HG02798 (cell line): Measurements from ENCODE around the gene CD180.
"Not testable (repeated sequence)": the region's sequence is repeated elsewhere in the genome, so short reads cannot be mapped to it uniquely, and the experiment has no call there.

ENCODE experiments used
- ATAC-seq: cut with Tn5 transposase; IDR thresholded peaks from one replicate; pipeline ENCODE4 v1.9.1; 2021; ENCODE audit warnings: mild to moderate bottlenecking; ENCODE audit not compliant: unreplicated experiment, poor library complexity

The CD180 gene

DNA sequence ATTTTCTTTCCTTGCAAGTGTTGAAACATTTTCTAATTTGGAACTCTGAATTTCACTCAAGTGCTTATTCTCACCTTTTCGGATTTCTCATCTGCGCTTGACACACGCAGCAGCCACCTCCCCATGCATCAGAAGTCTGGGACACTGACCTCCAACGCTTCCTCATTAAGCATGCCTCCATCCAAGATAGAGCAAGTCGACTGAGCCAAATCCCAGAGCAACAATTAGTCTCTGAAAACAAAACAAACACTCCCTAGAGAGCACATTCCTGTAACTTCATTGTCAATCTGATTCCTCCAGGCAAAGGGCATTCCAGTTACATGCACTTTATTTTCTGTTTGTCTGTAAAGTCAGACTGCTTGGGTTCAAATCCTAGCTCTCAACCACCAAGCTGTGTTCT, 5.7 kb downstream of the CD180 start:
- no peak for ATAC-seq

DNA sequence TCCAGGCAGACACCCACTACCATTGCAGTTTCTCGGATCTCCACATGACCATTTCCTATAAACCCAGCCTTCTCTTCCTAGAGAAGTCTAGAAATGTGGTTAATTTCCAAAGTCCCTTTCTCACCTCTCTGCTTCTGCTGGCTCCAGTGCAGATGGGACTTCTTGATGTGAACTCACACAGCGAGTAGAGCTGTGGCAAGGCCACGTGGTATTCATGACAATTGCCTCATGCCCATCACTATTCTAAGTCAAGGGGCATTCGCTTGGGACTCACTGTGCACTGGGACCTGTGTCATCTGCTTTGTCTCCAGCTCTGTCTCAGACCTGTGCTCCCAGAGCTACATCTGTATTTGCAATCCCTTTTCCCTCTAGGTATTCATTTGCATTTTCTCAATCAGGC, 6.2 kb downstream of the CD180 start:
- no peak for ATAC-seq

DNA sequence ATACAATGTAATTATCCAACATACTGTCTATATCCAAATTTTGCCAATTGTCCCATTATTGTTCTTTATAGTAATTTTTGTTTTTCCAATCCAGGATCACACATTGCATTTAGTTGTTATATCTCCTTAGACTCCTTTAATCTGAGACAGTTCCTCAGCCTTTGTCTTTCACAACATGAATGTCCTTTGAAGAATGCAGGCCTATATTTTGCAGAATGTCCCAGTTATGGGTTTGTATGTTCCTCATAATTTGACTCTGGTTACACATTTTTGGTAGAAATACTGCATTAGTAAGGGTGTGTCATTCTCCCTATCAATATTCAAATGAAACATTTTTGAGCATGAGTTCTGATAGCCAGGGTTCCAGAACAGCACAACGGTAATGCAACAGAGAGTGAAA, 6.7 kb downstream of the CD180 start:
- no peak for ATAC-seq

DNA sequence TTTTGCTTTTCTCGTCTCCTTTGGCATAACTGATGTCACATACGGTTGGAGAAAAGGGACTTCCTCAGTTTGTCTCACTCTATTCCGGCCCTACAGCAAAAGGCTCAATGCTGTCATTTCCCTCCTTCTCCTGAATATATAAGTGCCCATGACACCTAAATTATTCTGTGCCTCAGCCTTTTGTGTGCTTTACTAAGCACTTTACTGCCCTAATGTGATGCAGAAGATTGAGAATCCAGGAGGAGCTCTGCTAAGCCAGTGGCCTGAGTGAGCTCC, 7.6 kb downstream of the CD180 start:
- no peak for ATAC-seq

DNA sequence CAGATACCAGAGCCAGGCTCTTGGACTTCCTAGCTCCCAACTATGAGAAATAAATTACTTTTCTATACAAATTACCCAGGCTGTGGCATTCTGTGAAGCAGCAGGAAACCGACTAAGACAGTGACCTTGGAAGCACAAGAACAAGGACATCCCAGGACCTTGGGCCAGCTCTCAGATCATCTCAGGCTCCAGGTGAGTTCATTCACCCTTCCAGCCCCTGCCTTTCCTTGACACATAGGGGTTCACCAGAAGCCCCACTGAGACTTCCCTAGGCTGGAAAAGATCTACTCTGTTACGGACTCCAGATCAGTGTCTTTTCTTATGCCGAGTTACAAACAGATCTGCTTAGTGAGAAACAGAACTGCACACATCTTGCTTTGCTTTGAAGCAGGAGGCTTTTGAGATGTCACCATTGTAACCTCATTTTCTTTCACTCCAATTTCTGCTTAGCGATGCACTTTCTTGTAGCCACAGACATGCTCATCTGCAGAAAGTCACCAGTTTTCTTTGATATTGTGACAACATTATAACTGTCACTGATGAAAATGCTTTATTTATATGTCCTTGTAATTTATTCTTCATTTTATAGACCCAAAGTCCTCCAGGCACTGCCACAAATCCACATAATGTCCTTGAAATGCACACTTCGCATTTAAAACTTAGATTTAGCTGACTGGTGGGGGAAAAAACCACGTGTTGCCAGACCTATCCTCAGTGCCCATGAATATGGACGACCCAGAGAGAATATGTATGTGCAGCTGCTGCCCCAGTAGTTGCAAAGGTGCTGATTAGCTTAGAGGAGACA, 8.1 kb downstream of the CD180 start:
- ATAC-seq, result no peak

DNA sequence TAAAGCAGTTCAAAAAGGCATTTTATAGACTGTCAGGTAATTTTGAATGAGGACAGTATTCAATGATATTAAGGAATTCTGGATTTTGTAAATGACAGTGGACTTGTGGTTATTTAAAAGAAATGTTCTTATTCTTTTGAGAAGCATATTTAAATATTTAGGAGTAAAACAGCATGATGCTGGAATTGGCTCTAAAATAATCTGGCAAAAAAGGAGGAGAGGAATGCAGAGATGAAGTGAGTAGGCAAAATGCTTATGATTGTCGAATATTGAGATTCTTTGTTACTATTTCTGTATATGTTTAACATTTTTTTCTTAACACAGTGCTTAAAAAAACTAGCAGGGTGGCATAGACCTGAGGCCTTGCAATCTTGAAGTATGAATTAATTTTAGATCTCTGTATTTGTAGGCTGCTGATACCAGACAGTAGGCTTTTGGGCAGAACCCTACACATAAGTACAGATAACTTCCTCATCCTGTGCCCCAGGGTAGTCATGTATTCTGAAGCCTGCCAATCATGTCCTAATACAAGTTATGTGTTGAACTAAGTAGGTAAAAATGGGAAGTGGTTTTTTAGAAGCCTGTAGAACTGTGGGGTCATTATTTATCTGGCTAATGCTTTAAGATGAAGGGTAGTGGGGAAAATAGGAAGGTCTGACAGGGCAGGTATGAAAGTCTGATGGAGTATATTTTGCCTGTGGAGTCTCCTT, 9.4 kb downstream of the CD180 start:
- no peak for ATAC-seq

- ATAC-seq, result no peak
Observed at GRCh38 chr5:67183859-67184258, 12.7 kb downstream of the CD180 start.

- ATAC-seq, result no peak
Observed at GRCh38 chr5:67182301-67182790, 14.3 kb downstream of the CD180 start.

DNA sequence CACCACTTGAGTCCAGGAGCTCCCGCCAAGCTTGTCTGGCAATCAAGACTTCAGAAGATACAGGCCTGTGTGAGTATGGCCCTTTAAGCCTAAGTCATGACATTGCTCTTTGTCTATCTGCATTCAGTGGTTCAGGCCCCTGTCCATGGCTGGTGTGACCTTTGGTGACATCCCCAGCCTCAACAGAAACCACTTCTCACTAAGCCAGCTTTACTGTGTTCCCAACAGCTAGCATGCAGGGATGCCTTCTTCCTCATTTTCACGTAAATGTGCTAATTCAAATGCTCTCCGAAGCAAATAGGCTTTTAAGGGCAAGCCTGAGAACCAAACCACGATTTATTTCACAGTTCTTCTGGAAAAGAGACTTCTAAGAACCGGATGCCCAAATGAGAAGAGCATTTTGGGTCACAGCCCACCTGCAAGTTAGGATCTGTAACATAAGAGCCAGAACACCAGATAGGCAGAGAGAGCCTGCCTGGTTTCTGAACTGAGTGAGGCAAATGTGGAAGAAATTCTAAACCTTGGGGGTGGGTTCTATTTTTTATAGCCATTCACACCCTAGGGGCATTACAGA, 14.9 kb downstream of the CD180 start:
- no peak for ATAC-seq

DNA sequence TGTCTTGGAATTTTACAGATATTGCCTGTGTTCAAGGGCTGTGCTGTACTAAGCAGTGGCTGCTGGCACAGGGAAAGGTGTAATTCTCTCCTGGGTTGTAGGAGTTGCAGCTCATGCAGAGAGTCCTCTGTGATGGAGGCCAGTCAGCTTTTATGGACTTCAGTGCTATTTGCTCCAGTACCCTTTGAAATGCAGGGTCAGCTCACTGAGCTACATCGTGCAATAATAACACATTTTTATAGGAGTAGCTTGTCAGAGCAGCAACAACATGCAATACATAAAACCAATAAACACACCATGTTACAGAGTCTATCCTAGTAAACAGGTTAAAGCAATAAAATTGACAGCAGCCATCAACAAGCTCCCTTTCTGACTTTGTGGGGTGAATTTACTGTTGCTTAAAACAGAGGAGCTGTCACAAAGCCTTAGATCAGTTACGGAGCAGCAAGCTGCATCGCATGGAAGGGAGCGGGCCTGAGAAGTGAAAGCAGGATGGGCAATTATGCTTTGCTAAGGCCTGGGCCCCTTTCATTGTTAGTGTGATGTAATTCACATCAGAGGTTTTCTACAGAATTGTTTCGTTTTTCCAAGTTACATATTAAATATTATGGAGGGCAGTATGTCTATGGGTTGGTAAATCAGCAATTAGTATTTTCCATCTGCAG, 16.8 kb downstream of the CD180 start:
- no peak for ATAC-seq

- ATAC-seq, result no peak
Observed at GRCh38 chr5:67178966-67179365, 17.6 kb downstream of the CD180 start.

DNA sequence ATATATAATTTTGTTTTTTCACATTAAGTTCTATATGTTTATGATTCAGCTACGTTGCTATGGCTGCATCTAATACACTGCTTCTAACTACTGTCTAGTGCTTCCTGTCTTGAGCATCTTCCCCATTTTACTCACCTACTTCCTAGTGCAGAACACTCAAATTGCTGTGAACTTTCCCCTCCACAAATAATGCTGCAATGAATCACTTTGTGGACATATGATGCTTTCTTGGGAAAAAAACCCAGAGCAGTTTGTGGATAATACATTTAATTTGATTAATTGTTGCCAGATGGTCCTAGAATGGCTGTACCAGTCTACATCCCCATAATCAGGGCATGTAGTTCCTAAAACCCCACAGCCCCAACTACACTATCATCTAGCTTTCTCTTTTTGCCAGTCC, 18.5 kb downstream of the CD180 start:
- no peak for ATAC-seq

DNA sequence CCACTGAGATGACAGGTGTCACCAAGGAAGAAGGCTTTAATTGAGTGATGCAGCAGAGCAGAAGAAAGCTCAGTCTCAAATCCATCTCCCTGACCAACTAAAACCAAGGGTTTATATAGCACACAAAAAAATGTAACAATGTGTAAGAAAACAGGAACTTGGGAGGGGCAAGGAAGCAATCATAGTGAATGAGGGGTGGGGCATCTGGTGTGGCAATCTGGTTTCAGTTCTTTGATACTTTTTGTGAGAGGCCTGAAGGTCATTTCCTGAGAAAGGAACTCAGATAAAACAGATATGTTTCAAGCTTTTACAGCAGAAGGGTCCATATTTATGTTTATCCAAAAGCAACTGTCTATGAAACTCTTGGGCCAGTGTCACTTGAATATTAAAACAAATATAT, 19.7 kb downstream of the CD180 start:
- no peak for ATAC-seq

- ATAC-seq, result no peak
Observed at GRCh38 chr5:67173959-67174358, 22.6 kb downstream of the CD180 start.

DNA sequence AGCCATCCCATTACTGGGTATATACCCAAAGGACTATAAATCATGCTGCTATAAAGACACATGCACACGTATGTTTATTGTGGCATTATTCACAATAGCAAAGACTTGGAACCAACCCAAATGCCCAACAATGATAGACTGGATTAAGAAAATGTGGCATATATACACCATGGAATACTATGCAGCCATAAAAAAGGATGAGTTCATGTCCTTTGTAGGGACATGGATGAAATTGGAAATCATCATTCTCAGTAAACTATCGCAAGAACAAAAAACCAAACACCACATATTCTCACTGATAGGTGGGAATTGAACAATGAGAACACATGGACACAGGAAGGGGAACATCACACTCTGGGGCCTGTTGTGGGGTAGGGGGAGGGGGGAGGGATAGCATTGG, 23.2 kb downstream of the CD180 start:
- not testable (repeated sequence) for ATAC-seq

GRCh38 chr5:67170767-67171166, 25.8 kb downstream of the CD180 start:
- no peak for ATAC-seq

- ATAC-seq, result no peak
Observed at GRCh38 chr5:67168069-67168468, 28.5 kb downstream of the CD180 start.

DNA sequence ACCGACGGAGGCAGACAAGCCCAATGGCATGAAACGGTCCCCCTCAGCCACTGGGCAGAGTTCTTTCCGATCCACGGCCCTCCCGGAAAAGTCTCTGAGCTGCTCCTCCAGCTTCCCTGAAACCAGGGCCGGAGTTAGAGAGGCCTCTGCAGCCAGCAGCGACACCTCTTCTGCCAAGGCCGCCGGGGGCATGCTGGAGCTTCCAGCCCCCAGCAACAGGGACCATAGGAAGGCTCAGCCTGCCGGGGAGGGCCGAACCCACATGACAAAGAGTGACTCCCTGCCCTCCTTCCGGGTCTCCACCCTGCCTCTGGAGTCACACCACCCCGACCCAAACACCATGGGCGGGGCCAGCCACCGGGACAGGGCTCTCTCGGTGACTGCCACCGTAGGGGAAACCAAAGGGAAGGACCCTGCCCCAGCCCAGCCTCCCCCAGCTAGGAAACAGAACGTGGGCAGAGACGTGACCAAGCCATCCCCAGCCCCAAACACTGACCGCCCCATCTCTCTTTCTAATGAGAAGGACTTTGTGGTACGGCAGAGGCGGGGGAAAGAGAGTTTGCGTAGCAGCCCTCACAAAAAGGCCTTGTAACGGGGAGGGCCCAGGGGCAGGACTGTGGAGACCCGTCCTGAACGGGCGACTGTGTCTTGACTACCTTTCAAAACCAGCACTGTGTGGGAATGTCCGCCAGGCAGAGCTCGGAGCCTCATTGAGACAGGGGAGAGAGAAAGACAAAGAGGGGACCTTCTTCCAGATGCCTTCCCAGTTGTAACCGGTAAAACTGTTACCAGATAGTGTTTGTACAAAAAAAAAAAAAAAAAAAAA, 29.9 kb downstream of the CD180 start:
- ATAC-seq, result peak; percentile 52

DNA sequence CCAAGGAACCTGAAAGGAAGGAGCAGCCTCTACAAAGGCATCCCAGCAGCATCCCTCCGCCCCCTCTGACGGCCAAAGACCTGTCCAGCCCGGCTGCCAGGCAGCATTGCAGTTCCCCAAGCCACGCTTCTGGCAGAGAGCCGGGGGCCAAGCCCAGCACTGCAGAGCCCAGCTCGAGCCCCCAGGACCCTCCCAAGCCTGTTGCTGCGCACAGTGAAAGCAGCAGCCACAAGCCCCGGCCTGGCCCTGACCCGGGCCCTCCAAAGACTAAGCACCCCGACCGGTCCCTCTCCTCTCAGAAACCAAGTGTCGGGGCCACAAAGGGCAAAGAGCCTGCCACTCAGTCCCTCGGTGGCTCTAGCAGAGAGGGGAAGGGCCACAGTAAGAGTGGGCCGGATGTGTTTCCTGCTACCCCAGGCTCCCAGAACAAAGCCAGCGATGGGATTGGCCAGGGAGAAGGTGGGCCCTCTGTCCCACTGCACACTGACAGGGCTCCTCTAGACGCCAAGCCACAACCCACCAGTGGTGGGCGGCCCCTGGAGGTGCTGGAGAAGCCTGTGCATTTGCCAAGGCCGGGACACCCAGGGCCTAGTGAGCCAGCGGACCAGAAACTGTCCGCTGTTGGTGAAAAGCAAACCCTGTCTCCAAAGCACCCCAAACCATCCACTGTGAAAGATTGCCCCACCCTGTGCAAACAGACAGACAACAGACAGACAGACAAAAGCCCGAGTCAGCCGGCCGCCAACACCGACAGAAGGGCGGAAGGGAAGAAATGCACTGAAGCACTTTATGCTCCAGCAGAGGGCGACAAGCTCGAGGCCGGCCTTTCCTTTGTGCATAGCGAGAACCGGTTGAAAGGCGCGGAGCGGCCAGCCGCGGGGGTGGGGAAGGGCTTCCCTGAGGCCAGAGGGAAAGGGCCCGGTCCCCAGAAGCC, 30.8 kb downstream of the CD180 start:
- ATAC-seq, result peak; percentile 89
